ENCODE results near the gene FARP2. TPM values are rescaled to one million over a fixed set of nuclear protein-coding genes. Genes with fewer than 3 reads are reported as not detected.
"Not testable (repeated sequence)": the region's sequence is repeated elsewhere in the genome, so short reads cannot be mapped to it uniquely, and the experiment has no call there.

FARP2 gene
- total RNA-seq, 1 experiment from 2014 or later = 49.3 TPM

- TF ChIP-seq EZH2 (IDR thresholded peaks at IDR 0.05) = no peak
- no peak for TF ChIP-seq ZNF274 (IDR thresholded peaks at IDR 0.05; ENCODE audit: low read depth, low read length)
- TF ChIP-seq ZFX (IDR thresholded peaks at IDR 0.05) = no peak
- no peak for TF ChIP-seq CBX3 (IDR thresholded peaks at IDR 0.05; ENCODE audit: low read depth)
- no peak for TF ChIP-seq MAX (IDR thresholded peaks at IDR 0.05)
Measured at GRCh38 chr2:241421330-241421729, 65.2 kb downstream of the FARP2 start (continued).

GRCh38 chr2:241421942-241422341 is 65.9 kb downstream of the FARP2 start:
- BruUV-seq (replicated peaks); RAD21 ChIA-PET (ENCODE audit: low non-redundant PET in 1 of 2, low total read pairs in 2 of 2, uncharacterized antibody in 2 of 2, unreplicated experiment in 2 of 2): not testable (repeated sequence)

GRCh38 chr2:241422350-241422749 is 66.3 kb downstream of the FARP2 start:
- Histone ChIP-seq H3K4me2 (ENCODE audit: low read length) (no peak overlapping the region), H3K27ac (ENCODE audit: low read depth, low read length) (no peak overlapping the region), H3K4me3 (replicated peaks in 1 of 2; ENCODE audit: low read depth in 1 of 2, low read length in 2 of 2) (no peak overlapping the region), H3K9ac (ENCODE audit: low read length) (no peak overlapping the region), H4K20me1 (ENCODE audit: insufficient read depth) (no peaks in the 10 kb centered on the region), H3K9me3 (ENCODE audit: control insufficient read depth in 1 of 2, insufficient read depth in 1 of 2, low read depth in 1 of 2, low read length in 2 of 2) (no peaks in the 10 kb centered on the region), H3K4me1 (ENCODE audit: control insufficient read depth in 1 of 2, insufficient read depth in 2 of 2, low read length in 2 of 2) (no peaks in the 10 kb centered on the region), H3K36me3 (ENCODE audit: control insufficient read depth in 1 of 2, insufficient read depth in 2 of 2, low read length in 2 of 2) (peaks cover 10 to 11% of the 10 kb centered on the region in 2 experiments; a peak in 3 of 4 replicates), H2AFZ (ENCODE audit: low read depth, low read length, poor library complexity, severe bottlenecking) (no peak overlapping the region), H3K9me2 (ENCODE audit: insufficient read depth) (no peaks in the 10 kb centered on the region), H3K27me3 (ENCODE audit: insufficient read depth, low read length) (no peaks in the 10 kb centered on the region), H3K79me2 (ENCODE audit: insufficient read depth, low read length) (no peaks in the 10 kb centered on the region)
- ChIA-PET POLR2A (no interaction called here), RAD21 (ENCODE audit: low non-redundant PET in 1 of 2, low total read pairs in 2 of 2, uncharacterized antibody in 2 of 2, unreplicated experiment in 2 of 2) (no interaction called here), CTCF (no interaction called here)
- no peak for DNase-seq (ENCODE audit: low read depth, low spot score)
- BruUV-seq (replicated peaks) = no TSS peak
- intact Hi-C loops (cut with micrococcal nuclease) = no loop called here
- no peak for ATAC-seq
- no peak for TF ChIP-seq ELF1 (IDR thresholded peaks at IDR 0.05; ENCODE audit: borderline replicate concordance, low read depth)
- TF ChIP-seq REST (IDR thresholded peaks at IDR 0.05; ENCODE audit: low read depth) = no peak
- TF ChIP-seq SP1 (IDR thresholded peaks at IDR 0.05; ENCODE audit: low read depth) = no peak
- TF ChIP-seq FOSL1 (IDR thresholded peaks at IDR 0.05; ENCODE audit: low read depth) = no peak
- no peak for TF ChIP-seq ATF3 (IDR thresholded peaks at IDR 0.05)
- no peak for TF ChIP-seq YY1 (IDR thresholded peaks at IDR 0.05; ENCODE audit: extremely low read depth, insufficient replicate concordance, low read depth, low read length)
- no peak for TF ChIP-seq POLR2A (IDR thresholded peaks at IDR 0.05; ENCODE audit: borderline replicate concordance, extremely low read depth, insufficient read depth, insufficient read length)
- no peak for TF ChIP-seq MAX (IDR thresholded peaks at IDR 0.05)
- TF ChIP-seq EZH2 (IDR thresholded peaks at IDR 0.05) = no peak
- no peak for TF ChIP-seq ZBTB33 (IDR thresholded peaks at IDR 0.05; ENCODE audit: extremely low read depth, insufficient replicate concordance, low read length)

More at GRCh38 chr2:241421942-241422341, 65.9 kb downstream of the FARP2 start:
- H3K27ac ChIP-seq (ENCODE audit: low read depth, low read length); H4K20me1 ChIP-seq (ENCODE audit: insufficient read depth); H3K9me2 ChIP-seq (ENCODE audit: insufficient read depth); DNase-seq (ENCODE audit: low read depth, low spot score); POLR2A ChIA-PET; H3K79me2 ChIP-seq (ENCODE audit: insufficient read depth, low read length); H3K9me3 ChIP-seq (ENCODE audit: control insufficient read depth in 1 of 2, insufficient read depth in 1 of 2, low read depth in 1 of 2, low read length in 2 of 2); CTCF ChIA-PET; ATAC-seq; H3K9ac ChIP-seq (ENCODE audit: low read length); H2AFZ ChIP-seq (ENCODE audit: low read depth, low read length, poor library complexity, severe bottlenecking); intact Hi-C loops (cut with micrococcal nuclease); H3K4me3 ChIP-seq (replicated peaks in 1 of 2; ENCODE audit: low read depth in 1 of 2, low read length in 2 of 2); H3K27me3 ChIP-seq (ENCODE audit: insufficient read depth, low read length); H3K4me2 ChIP-seq (ENCODE audit: low read length); H3K4me1 ChIP-seq (ENCODE audit: control insufficient read depth in 1 of 2, insufficient read depth in 2 of 2, low read length in 2 of 2): not testable (repeated sequence)
- H3K36me3 ChIP-seq (ENCODE audit: control insufficient read depth in 1 of 2, insufficient read depth in 2 of 2, low read length in 2 of 2) = peaks cover 10 to 11% of the 10 kb centered on the region in 2 experiments; a peak in 3 of 4 replicates

Data from HCT116 (cell line).